Endothelial cell of umbilical vein (primary cell): ENCODE measurements around the gene GCH1. TPM values are rescaled to one million over a fixed set of nuclear protein-coding genes. Genes with fewer than 3 reads are reported as not detected.

Experiments
- BruUV-seq: library from RNA; stranded (reverse); fragments of 400-500 nt; replicated peaks from 2 replicates; lab custom pipeline; 2021; lab: Mats Ljungman, UMichigan
- CTCF ChIA-PET: fragments of 300-600, 350-600 bp; sonication (Branson Sonifier 250); formaldehyde crosslinking; loops from one replicate; lab custom pipeline; 2021; ENCODE audit warnings: antibody characterized with exemption, inconsistent platforms; lab: Charles Lee
- POLR2A ChIA-PET: fragments of 300-600, 350-600 bp; sonication (Branson Sonifier 250); formaldehyde crosslinking; loops from one replicate; lab custom pipeline; 2021; ENCODE audit warnings: antibody characterized with exemption, inconsistent platforms; lab: Charles Lee
- DNase-seq: peaks from one replicate; pipeline ENCODE4 v3.0.0-alpha.2; 2011; ENCODE audit warnings: low read depth, low spot score
- FAIRE-seq: peaks from 2 replicates; lab custom pipeline; 2011; peaks lifted over from hg19 to GRCh38; lab: Jason Lieb, UNC
- H2AFZ ChIP-seq: 2 replicates; pipeline ENCODE4 v1.6.0; 2012; ENCODE audit warnings: low read depth, low read length, control low read depth, inconsistent platforms
- H3K27ac ChIP-seq: 2 replicates; pipeline ENCODE4 v1.5.1; 2011; ENCODE audit warnings: low read depth, mild to moderate bottlenecking, control low read depth, low read length, moderate library complexity; ENCODE audit not compliant: insufficient read depth
- H3K27me3 ChIP-seq, 2 experiments: 2 replicates each; pipeline versions ENCODE4 v1.6.0 to v1.6.1; 2011; ENCODE audit warnings: low read length in 2 of 2, mixed read lengths in 1 of 2; ENCODE audit not compliant: control insufficient read depth in 2 of 2, insufficient read depth in 2 of 2
- H3K36me3 ChIP-seq, 2 experiments: 2 replicates in 1 of 2; 3 replicates in 1 of 2; pipeline ENCODE4 v1.5.1; 2011; ENCODE audit warnings: low read length in 2 of 2, mild to moderate bottlenecking in 1 of 2, moderate library complexity in 1 of 2; ENCODE audit not compliant: control insufficient read depth in 2 of 2, insufficient read depth in 2 of 2; ENCODE audit errors: extremely low read depth in 1 of 2
- H3K4me1 ChIP-seq: 3 replicates; pipeline ENCODE4 v1.5.1; 2011; ENCODE audit warnings: mild to moderate bottlenecking, low read length; ENCODE audit not compliant: control insufficient read depth, insufficient read depth; ENCODE audit errors: extremely low read depth
- H3K4me2 ChIP-seq: 2 replicates; pipeline ENCODE4 v1.6.1; 2011; ENCODE audit warnings: low read length, control low read depth, mixed read lengths; ENCODE audit not compliant: insufficient read depth
- H3K4me3 ChIP-seq, 3 experiments: fragments of 200-600 bp in 1 of 3; sonication (generic), shearing (Covaris generic) in 1 of 3; replicated peaks in 1 of 3; 2 replicates each; pipeline ENCODE4 v1.5.1; 2011 to 2016; ENCODE audit warnings: control low read depth in 3 of 3, low read length in 3 of 3, mild to moderate bottlenecking in 2 of 3, inconsistent platforms in 1 of 3, low read depth in 1 of 3, moderate library complexity in 1 of 3; ENCODE audit not compliant: insufficient read depth in 1 of 3
- H3K79me2 ChIP-seq: 2 replicates; pipeline ENCODE4 v1.6.0; 2012; ENCODE audit warnings: low read length, inconsistent platforms; ENCODE audit not compliant: control insufficient read depth, insufficient read depth
- H3K9ac ChIP-seq: replicated peaks from 2 replicates; pipeline ENCODE3; 2011; ENCODE audit warnings: low read length, control low read depth; ENCODE audit not compliant: insufficient read depth; ENCODE audit errors: extremely low read depth
- H3K9me1 ChIP-seq: replicated peaks from 3 replicates; pipeline ENCODE4 v1.6.0; 2011; ENCODE audit warnings: mild to moderate bottlenecking, low read length; ENCODE audit not compliant: control insufficient read depth, insufficient read depth; ENCODE audit errors: extremely low read depth
- H3K9me3 ChIP-seq: replicated peaks from 2 replicates; pipeline ENCODE4 v1.5.1; 2012; ENCODE audit warnings: low read length, inconsistent platforms; ENCODE audit not compliant: control insufficient read depth, insufficient read depth
- H4K20me1 ChIP-seq: replicated peaks from 2 replicates; pipeline ENCODE3; 2011; ENCODE audit warnings: mild to moderate bottlenecking, low read length; ENCODE audit not compliant: control insufficient read depth, insufficient read depth; ENCODE audit errors: extremely low read depth
- EZH2 ChIP-seq: IDR thresholded peaks from 2 replicates; pipeline ENCODE4 v1.6.1; 2012; ENCODE audit warnings: borderline replicate concordance, low read depth, mild to moderate bottlenecking, moderate library complexity, low read length, inconsistent platforms; ENCODE audit not compliant: severe bottlenecking
- FOS ChIP-seq: IDR thresholded peaks from 2 replicates; pipeline ENCODE4 v1.6.1; 2011; ENCODE audit warnings: mild to moderate bottlenecking, low read length, moderate library complexity, borderline replicate concordance; ENCODE audit not compliant: insufficient read depth
- GATA2 ChIP-seq: IDR thresholded peaks from 2 replicates; pipeline ENCODE4 v1.7.0; 2011; ENCODE audit warnings: low read depth, mild to moderate bottlenecking, moderate library complexity, mixed read lengths, low read length; ENCODE audit not compliant: insufficient read length, insufficient read depth
- JUN ChIP-seq: IDR thresholded peaks from 2 replicates; pipeline ENCODE4 v1.6.1; 2011; ENCODE audit warnings: borderline replicate concordance, low read depth; ENCODE audit not compliant: insufficient read length, insufficient read depth
- MYC ChIP-seq: IDR thresholded peaks from one replicate; pipeline ENCODE4 v1.6.1; 2011; ENCODE audit warnings: mild to moderate bottlenecking, low read depth, low read length
- POLR2A ChIP-seq: IDR thresholded peaks from 2 replicates; pipeline ENCODE4 v1.6.1; 2012; ENCODE audit warnings: low read depth, mild to moderate bottlenecking, control low read depth, low read length
- POLR2AphosphoS5 ChIP-seq: IDR thresholded peaks from 2 replicates; pipeline ENCODE4 v1.6.1; 2012; ENCODE audit warnings: low read depth, mild to moderate bottlenecking, control low read depth, low read length, moderate library complexity; ENCODE audit not compliant: insufficient read depth
- dilution Hi-C: fragments of 300-500 bp; cut with MboI; formaldehyde crosslinking; loops from one replicate; pipeline ENCODE4 v1.15.0; 2019; ENCODE audit warnings: low sequenced_read_pairs; ENCODE audit not compliant: extremely low pct_ligation_motif_present
- intact Hi-C: fragments of 100-400 bp; cut with micrococcal nuclease; formaldehyde crosslinking; loops from one replicate; pipeline ENCODE4 v1.10.0; 2022
- polyA plus RNA-seq, 4 experiments: library from polyadenylated mRNA; depleted of rRNA in 3 of 4; stranded (reverse) in 3 of 4; unstranded in 1 of 4; fragments of >200 nt; gene quantifications; 2 replicates each; pipeline versions ENCODE4 v1.2.1 to v1.2.3, GENCODE V29; 2011 to 2012; ENCODE audit warnings: missing spikeins in 1 of 4
- total RNA-seq: library from RNA; stranded (reverse); gene quantifications from 2 replicates; pipeline ENCODE4 v1.2.3, GENCODE V29; 2021
- TF ChIP-seq, protein P1 (sequence below): IDR thresholded peaks from 2 replicates; pipeline ENCODE4 v1.6.1; 2011; ENCODE audit not compliant: insufficient read depth, insufficient read length
- TF ChIP-seq, protein P2 (sequence below), 2 donors: IDR thresholded peaks; 1 replicate in 1 of 2; 2 replicates in 1 of 2; pipeline ENCODE4 v1.5.1; 2011; ENCODE audit warnings: low read length in 2 of 2, mild to moderate bottlenecking in 2 of 2, moderate library complexity in 2 of 2, control low read depth in 1 of 2, inconsistent platforms in 1 of 2, low read depth in 1 of 2; ENCODE audit not compliant: insufficient read depth in 1 of 2; ENCODE audit errors: extremely low read depth in 1 of 2

The GCH1 gene
- total and polyA plus RNA-seq, 2 donors (not counting 3 experiments of a cell fraction or from before 2014, with no cell fraction given), result 3.6 to 4.6 TPM

DNA sequence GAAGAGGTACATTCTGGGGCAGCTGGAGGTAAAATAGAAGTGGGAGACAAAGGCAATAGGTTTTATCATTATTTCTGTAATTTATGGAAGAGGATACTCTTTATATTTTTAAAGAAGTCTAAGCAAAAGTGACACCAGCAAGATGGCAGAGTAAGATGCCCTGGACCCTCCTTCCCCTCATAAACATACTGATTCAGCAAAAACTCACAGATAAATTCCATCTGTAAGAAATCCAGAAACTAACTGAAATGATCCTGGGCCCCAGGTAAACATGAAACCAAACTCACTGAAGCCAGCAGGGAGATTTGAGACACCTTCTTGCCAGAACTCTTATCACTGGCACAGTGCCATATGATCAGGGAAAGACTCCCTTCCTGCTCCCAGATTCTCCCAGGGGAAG is 79.9 kb downstream of the GCH1 start:
- FAIRE-seq (no peak), DNase-seq (no peak)
- no peaks in the 10 kb centered on the region for H3K9me1 ChIP-seq
- H3K36me3 ChIP-seq, result no peaks in the 10 kb centered on the region
- BruUV-seq, result no TSS peak
- no peaks in the 10 kb centered on the region for H3K9me3 ChIP-seq
- no peak overlapping the region for H3K4me2 ChIP-seq
- dilution Hi-C loops, result no loop called here
- no peaks in the 10 kb centered on the region for H3K4me1 ChIP-seq
- H3K4me3 ChIP-seq, result no peak overlapping the region
- ChIA-PET POLR2A (no interaction called here), CTCF (interaction anchor here (1.0 to 1.3 kb wide), 2 partner anchors 9 to 16 kb away, joined by 3 read pairs; no protein-coding TSS in a partner anchor)
- intact Hi-C loops, result no loop called here
- no peaks in the 10 kb centered on the region for H4K20me1 ChIP-seq
- H3K9ac ChIP-seq, result no peak overlapping the region
- H3K27ac ChIP-seq, result no peak overlapping the region
- no peak for TF ChIP-seq EZH2
- TF ChIP-seq, protein P1, sequence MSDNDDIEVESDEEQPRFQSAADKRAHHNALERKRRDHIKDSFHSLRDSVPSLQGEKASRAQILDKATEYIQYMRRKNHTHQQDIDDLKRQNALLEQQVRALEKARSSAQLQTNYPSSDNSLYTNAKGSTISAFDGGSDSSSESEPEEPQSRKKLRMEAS, result no peak
- TF ChIP-seq POLR2AphosphoS5, result no peak
- TF ChIP-seq POLR2A, result no peak
- no peak for TF ChIP-seq GATA2
- TF ChIP-seq, protein P2, sequence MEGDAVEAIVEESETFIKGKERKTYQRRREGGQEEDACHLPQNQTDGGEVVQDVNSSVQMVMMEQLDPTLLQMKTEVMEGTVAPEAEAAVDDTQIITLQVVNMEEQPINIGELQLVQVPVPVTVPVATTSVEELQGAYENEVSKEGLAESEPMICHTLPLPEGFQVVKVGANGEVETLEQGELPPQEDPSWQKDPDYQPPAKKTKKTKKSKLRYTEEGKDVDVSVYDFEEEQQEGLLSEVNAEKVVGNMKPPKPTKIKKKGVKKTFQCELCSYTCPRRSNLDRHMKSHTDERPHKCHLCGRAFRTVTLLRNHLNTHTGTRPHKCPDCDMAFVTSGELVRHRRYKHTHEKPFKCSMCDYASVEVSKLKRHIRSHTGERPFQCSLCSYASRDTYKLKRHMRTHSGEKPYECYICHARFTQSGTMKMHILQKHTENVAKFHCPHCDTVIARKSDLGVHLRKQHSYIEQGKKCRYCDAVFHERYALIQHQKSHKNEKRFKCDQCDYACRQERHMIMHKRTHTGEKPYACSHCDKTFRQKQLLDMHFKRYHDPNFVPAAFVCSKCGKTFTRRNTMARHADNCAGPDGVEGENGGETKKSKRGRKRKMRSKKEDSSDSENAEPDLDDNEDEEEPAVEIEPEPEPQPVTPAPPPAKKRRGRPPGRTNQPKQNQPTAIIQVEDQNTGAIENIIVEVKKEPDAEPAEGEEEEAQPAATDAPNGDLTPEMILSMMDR (IDR thresholded peaks at IDR 0.05; ENCODE audit: extremely low read depth in 1 of 2, insufficient read depth in 1 of 2, low read depth in 1 of 2, low read length in 2 of 2), result no peak
- TF ChIP-seq MYC, result no peak
- no peak for TF ChIP-seq JUN
- TF ChIP-seq FOS, result no peak
- no peak overlapping the region for H2AFZ ChIP-seq
- peaks cover 3 to 21% of the 10 kb centered on the region in 2 experiments for H3K27me3 ChIP-seq
- H3K79me2 ChIP-seq, result no peaks in the 10 kb centered on the region
